K562 (cell line): ENCODE results near the gene TPSAB1. TPM values are rescaled to one million over a fixed set of nuclear protein-coding genes. Genes with fewer than 3 reads are reported as not detected.

Experiments
- ATAC-seq: fragments of 200-7000 bp; cut with Tn5 transposase; 3 replicates; pipeline ENCODE4 v1.9.1; 2020; ENCODE audit warnings: moderate library complexity
- BruUV-seq: library from RNA; stranded (reverse); fragments of 400-500 nt; replicated peaks from 2 replicates; lab custom pipeline; 2021; lab: Mats Ljungman, UMichigan
- CTCF ChIA-PET: fragments of 300-600 bp; formaldehyde crosslinking; extraction: SDS; loops from one replicate; lab custom pipeline; 2021; ENCODE audit warnings: low intra/inter-chr PET ratio; lab: Yijun Ruan, JAX
- POLR2A ChIA-PET: fragments of 300-600, 350-650 bp; sonication (Branson Sonifier 250); formaldehyde crosslinking; extraction: SDS; loops from one replicate; lab custom pipeline; 2021; ENCODE audit warnings: antibody characterized with exemption, inconsistent platforms; lab: Yijun Ruan, JAX
- DNase-seq, 4 experiments: peaks; one replicate each; pipeline versions ENCODE4 v3.0.0 to v3.0.0-alpha.2; 2011 to 2018; ENCODE audit warnings: low spot score in 3 of 4, mixed read lengths in 3 of 4; ENCODE audit errors: extremely low read depth in 1 of 4
- FAIRE-seq: peaks from 2 replicates; lab custom pipeline; 2011; peaks lifted over from hg19 to GRCh38; lab: Jason Lieb, UNC
- H2AFZ ChIP-seq: 2 replicates; pipeline ENCODE4 v1.6.0; 2011; ENCODE audit warnings: low read depth, low read length, control low read depth, inconsistent platforms
- H3K27ac ChIP-seq: fragments of 200-600 bp; 3 replicates; pipeline ENCODE4 v1.8.0; 2011; ENCODE audit warnings: low read depth, mild to moderate bottlenecking, control low read depth, inconsistent platforms, low read length, moderate library complexity, mixed read lengths; ENCODE audit errors: extremely low read depth
- H3K27me3 ChIP-seq, 2 experiments: fragments of 300-600 bp in 1 of 2; 2 replicates in 1 of 2; 3 replicates in 1 of 2; pipeline versions ENCODE4 v1.6.0 to v1.8.0; 2011; ENCODE audit warnings: inconsistent platforms in 2 of 2, low read length in 2 of 2, mild to moderate bottlenecking in 1 of 2, mixed read lengths in 1 of 2, moderate library complexity in 1 of 2; ENCODE audit not compliant: control insufficient read depth in 2 of 2, insufficient read depth in 2 of 2
- H3K36me3 ChIP-seq: fragments of 300-600 bp; 3 replicates; pipeline ENCODE4 v1.8.0; 2011; ENCODE audit warnings: mild to moderate bottlenecking, low read length, inconsistent platforms; ENCODE audit not compliant: control insufficient read depth, insufficient read depth
- H3K4me1 ChIP-seq, 2 experiments: fragments of 200-600 bp in 1 of 2; replicated peaks in 1 of 2; 2 replicates in 1 of 2; 3 replicates in 1 of 2; pipeline versions ENCODE4 v1.5.1 to v1.8.0; 2011; ENCODE audit warnings: inconsistent platforms in 2 of 2, low read length in 2 of 2, mild to moderate bottlenecking in 1 of 2, mixed read lengths in 1 of 2, moderate library complexity in 1 of 2; ENCODE audit not compliant: control insufficient read depth in 2 of 2, insufficient read depth in 2 of 2
- H3K4me2 ChIP-seq: 2 replicates; pipeline ENCODE4 v1.6.1; 2011; ENCODE audit warnings: low read length, control low read depth, inconsistent platforms, mixed read lengths; ENCODE audit not compliant: insufficient read depth
- H3K4me3 ChIP-seq: fragments of 200-600 bp; sonication (generic), shearing (Covaris generic); 2 replicates; pipeline ENCODE4 v1.5.1; 2016; ENCODE audit warnings: control low read depth, inconsistent platforms
- H3K79me2 ChIP-seq: fragments of 200-600 bp; 3 replicates; pipeline ENCODE4 v1.8.0; 2011; ENCODE audit warnings: low read length, inconsistent platforms; ENCODE audit not compliant: control insufficient read depth, insufficient read depth
- H3K9ac ChIP-seq, 2 experiments: 2 replicates each; pipeline versions ENCODE4 v1.6.0 to v1.6.1; 2011; ENCODE audit warnings: low read depth in 2 of 2, low read length in 2 of 2, control low read depth in 1 of 2, inconsistent platforms in 1 of 2, mild to moderate bottlenecking in 1 of 2, mixed read lengths in 1 of 2; ENCODE audit not compliant: insufficient read depth in 1 of 2
- H3K9me1 ChIP-seq: one replicate; pipeline ENCODE4 v1.6.0; 2011; ENCODE audit warnings: inconsistent platforms, mild to moderate bottlenecking, low read length, moderate library complexity; ENCODE audit not compliant: control insufficient read depth, insufficient read depth
- H3K9me3 ChIP-seq: replicated peaks from 2 replicates; pipeline ENCODE4 v1.5.1; 2011; ENCODE audit warnings: low read depth, low read length, inconsistent platforms; ENCODE audit not compliant: control insufficient read depth, insufficient read depth
- H4K20me1 ChIP-seq: replicated peaks from 2 replicates; pipeline ENCODE4 v1.6.1; 2011; ENCODE audit warnings: low read length, inconsistent platforms, mixed read lengths; ENCODE audit not compliant: control insufficient read depth, insufficient read depth
- CC2D1A ChIP-seq: fragments of 450-650 bp; IDR thresholded peaks from 2 replicates; pipeline ENCODE4 v1.6.1; 2017; ENCODE audit warnings: mild to moderate bottlenecking
- CTCF ChIP-seq, 3 experiments: IDR thresholded peaks in 2 of 3; conservative IDR thresholded peaks in 1 of 3; 2 replicates each; pipeline ENCODE4 v1.5.1; 2011 to 2012; ENCODE audit warnings: low read length in 3 of 3, mild to moderate bottlenecking in 3 of 3, control low read depth in 2 of 3, improper control_type of control experiment in 1 of 3, inconsistent platforms in 1 of 3, low read depth in 1 of 3, mixed read lengths in 1 of 3, moderate library complexity in 1 of 3; ENCODE audit not compliant: insufficient read depth in 2 of 3
- E2F6 ChIP-seq, 2 experiments: IDR thresholded peaks; 2 replicates each; pipeline ENCODE4 v1.6.1; 2011; ENCODE audit warnings: borderline replicate concordance in 1 of 2, control low read depth in 1 of 2, low read depth in 1 of 2, low read length in 1 of 2, mild to moderate bottlenecking in 1 of 2, mixed read lengths in 1 of 2, moderate library complexity in 1 of 2; ENCODE audit not compliant: insufficient read depth in 1 of 2, insufficient read length in 1 of 2, poor library complexity in 1 of 2, severe bottlenecking in 1 of 2; ENCODE audit errors: extremely low read depth in 1 of 2
- GATAD2B ChIP-seq: fragments of 450-650 bp; IDR thresholded peaks from 2 replicates; pipeline ENCODE4 v1.6.1; 2017; ENCODE audit warnings: mild to moderate bottlenecking, borderline replicate concordance
- KLF13 ChIP-seq: fragments of 450-650 bp; IDR thresholded peaks from 2 replicates; pipeline ENCODE4 v1.6.1; 2016; ENCODE audit warnings: missing genetic modification characterization, low read depth, mild to moderate bottlenecking, missing compliant biosample characterization, moderate library complexity, borderline replicate concordance
- KLF16 ChIP-seq: IDR thresholded peaks from 2 replicates; pipeline ENCODE4 v1.6.1; 2016; ENCODE audit warnings: antibody characterized with exemption
- MAFF ChIP-seq: IDR thresholded peaks from 2 replicates; pipeline ENCODE4 v1.6.1; 2012; ENCODE audit warnings: low read length, improper control_type of control experiment
- MECOM ChIP-seq: fragments of 250-450 bp; sonication (Bioruptor Pico); IDR thresholded peaks from 2 replicates; pipeline ENCODE4 v1.8.0; 2022; ENCODE audit warnings: inconsistent platforms
- SNIP1 ChIP-seq: fragments of 450-650 bp; IDR thresholded peaks from 2 replicates; pipeline ENCODE4 v1.7.1; 2017; ENCODE audit warnings: low read depth, mild to moderate bottlenecking
- ZNF197 ChIP-seq: fragments of 200-800 bp; sonication (Bioruptor generic); IDR thresholded peaks from 2 replicates; pipeline ENCODE4 v1.6.1; 2016; ENCODE audit warnings: low read depth, missing genetic modification characterization, missing compliant biosample characterization
- ZNF384 ChIP-seq: IDR thresholded peaks from 2 replicates; pipeline ENCODE4 v1.6.1; 2012; ENCODE audit warnings: low read depth, low read length, improper control_type of control experiment
- ZNF431 ChIP-seq: sonication (generic); formaldehyde crosslinking; IDR thresholded peaks from 2 replicates; pipeline ENCODE4 v1.8.0; 2022; ENCODE audit warnings: mild to moderate bottlenecking, missing genetic modification reagents
- ZNF449 ChIP-seq: fragments of 250-450 bp; sonication (Bioruptor Pico); IDR thresholded peaks from 2 replicates; pipeline ENCODE4 v1.8.0; 2022; ENCODE audit warnings: moderate library complexity, mild to moderate bottlenecking, inconsistent platforms
- ZNF511 ChIP-seq: sonication (generic); formaldehyde crosslinking; IDR thresholded peaks from 2 replicates; pipeline ENCODE4 v1.8.0; 2022; ENCODE audit warnings: mild to moderate bottlenecking, missing genetic modification reagents
- WGBS: fragments of 100-300 bp; shearing (Covaris generic); methylation state at CpG from one replicate; pipeline ENCODE4 v1.1.6; 2016; ENCODE audit warnings: low coverage, mixed read lengths; ENCODE audit not compliant: insufficient coverage; ENCODE audit errors: missing lambda C conversion rate; 5-methylcytosine and 5-hydroxymethylcytosine counted together
- in situ Hi-C: fragments of 300-500 bp; cut with MboI; formaldehyde crosslinking; loops from 4 replicates; pipeline ENCODE4 v1.15.0; 2018; ENCODE audit warnings: inconsistent platforms, mixed read lengths
- intact Hi-C: fragments of 100-400 bp; cut with micrococcal nuclease; formaldehyde crosslinking; loops from 2 replicates; pipeline ENCODE4 v1.14.2; 2022
- polyA plus RNA-seq, 8 experiments: library from polyadenylated mRNA; depleted of rRNA in 4 of 8; stranded (reverse) in 5 of 8; unstranded in 3 of 8; fragments of >200 nt; fragmentation: Nextera tagmentation in 2 of 8; fragmentation: Illumina TruSeq in 1 of 8; extraction: Ambion mirVana in 2 of 8; extraction: Trizol in 1 of 8; gene quantifications; 2 replicates each; pipeline versions ENCODE4 v1.2.1 to v1.2.3, GENCODE V29; 2011 to 2014; ENCODE audit warnings: inconsistent platforms in 1 of 8, missing spikeins in 1 of 8
- total RNA-seq, 7 experiments: library from RNA; depleted of rRNA in 6 of 7; stranded (reverse); fragments of >200 nt in 6 of 7; fragmentation: Illumina TruSeq in 2 of 7; extraction: Trizol in 2 of 7; gene quantifications; 2 replicates each; pipeline versions ENCODE4 v1.2.1 to v1.2.3, GENCODE V29; 2011 to 2021; ENCODE audit warnings: low replicate concordance in 1 of 7
- TF ChIP-seq, protein P1 (sequence below): sonication (generic); formaldehyde crosslinking; IDR thresholded peaks from 2 replicates; pipeline ENCODE4 v1.8.0; 2022; ENCODE audit warnings: missing genetic modification reagents, mild to moderate bottlenecking, moderate library complexity, borderline replicate concordance

TPSAB1 gene
- total and polyA plus RNA-seq, 9 of the 15 experiments (the other 6 are each of a cell fraction or from before 2014, with no cell fraction given): not detected

DNA sequence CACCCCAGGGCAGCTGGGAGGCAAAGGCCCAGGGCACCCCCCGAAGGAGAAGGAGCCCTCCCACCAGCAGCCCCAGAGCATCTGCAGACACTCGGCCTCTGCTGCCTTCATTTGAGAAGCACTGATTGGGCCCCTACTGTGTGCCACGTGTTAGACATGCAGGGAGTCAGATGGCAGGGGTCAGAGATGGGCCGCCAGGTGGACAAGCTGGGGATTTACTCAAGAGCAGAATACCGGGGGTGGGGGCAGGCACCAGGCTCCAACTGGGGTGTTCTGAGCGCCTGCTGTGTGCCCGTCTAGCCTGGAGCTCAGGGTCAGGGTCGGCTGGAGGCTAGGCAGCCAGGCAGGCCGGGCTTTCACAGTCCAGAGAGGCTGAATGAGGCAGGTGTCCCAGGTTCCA lies 34.2 kb upstream of the TPSAB1 start (continued):
- 0 out of 6 replicates have a peak, but pooled peaks of 1 of the 3 experiments have one; percentile 18 for TF ChIP-seq CTCF (IDR thresholded peaks at IDR 0.05 in 2 of 3, conservative IDR thresholded peaks at IDR 0.05 in 1 of 3; ENCODE audit: insufficient read depth in 2 of 3, low read depth in 1 of 3, low read length in 3 of 3)
- peak in 1 of 2 experiments; percentile 31 for TF ChIP-seq E2F6 (IDR thresholded peaks at IDR 0.05; ENCODE audit: borderline replicate concordance in 1 of 2, extremely low read depth in 1 of 2, insufficient read depth in 1 of 2, insufficient read length in 1 of 2, low read depth in 1 of 2, low read length in 1 of 2, poor library complexity in 1 of 2, severe bottlenecking in 1 of 2)
- no peak for TF ChIP-seq ZNF384
- TF ChIP-seq, protein P1, sequence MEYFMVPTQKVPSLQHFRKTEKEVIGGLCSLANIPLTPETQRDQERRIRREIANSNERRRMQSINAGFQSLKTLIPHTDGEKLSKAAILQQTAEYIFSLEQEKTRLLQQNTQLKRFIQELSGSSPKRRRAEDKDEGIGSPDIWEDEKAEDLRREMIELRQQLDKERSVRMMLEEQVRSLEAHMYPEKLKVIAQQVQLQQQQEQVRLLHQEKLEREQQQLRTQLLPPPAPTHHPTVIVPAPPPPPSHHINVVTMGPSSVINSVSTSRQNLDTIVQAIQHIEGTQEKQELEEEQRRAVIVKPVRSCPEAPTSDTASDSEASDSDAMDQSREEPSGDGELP (CRISPR knock-in tag): 0 out of 2 replicates have a peak, but pooled peaks have one; percentile 17

GRCh38 chr16:1206786-1207185 lies 33.7 kb upstream of the TPSAB1 start:
- FAIRE-seq (no peak), DNase-seq (no peak), ATAC-seq (no peak)
- intact Hi-C loops (no loop called here), in situ Hi-C loops (no loop called here)
- no peak overlapping the region for H3K27ac ChIP-seq
- ChIA-PET CTCF (no interaction called here), POLR2A (no interaction called here)
- no peak overlapping the region for H3K4me3 ChIP-seq
- WGBS: 0% methylated on average over 12 of the region's 16 CpGs
- H2AFZ ChIP-seq: no peak overlapping the region
- BruUV-seq: no TSS peak
- H3K36me3 ChIP-seq: no peaks in the 10 kb centered on the region
- no peaks in the 10 kb centered on the region for H4K20me1 ChIP-seq
- no peaks in the 10 kb centered on the region for H3K79me2 ChIP-seq
- H3K27me3 ChIP-seq: peaks cover 32 to 89% of the 10 kb centered on the region in 2 experiments; a peak in 4 of 5 replicates
- H3K9me3 ChIP-seq: no peaks in the 10 kb centered on the region
- no peak overlapping the region for H3K9ac ChIP-seq
- H3K9me1 ChIP-seq: no peaks in the 10 kb centered on the region
- H3K4me1 ChIP-seq: peaks cover 0 to 51% of the 10 kb centered on the region in 2 experiments; a peak in 2 of 5 replicates
- no peak overlapping the region for H3K4me2 ChIP-seq
- TF ChIP-seq SNIP1 (no peak), MAFF (no peak), GATAD2B (no peak), KLF13 (no peak), MECOM (CRISPR knock-in tag) (no peak), CC2D1A (no peak), KLF16 (no peak), ZNF197 (CRISPR knock-in tag) (no peak), ZNF431 (CRISPR knock-in tag) (no peak), ZNF449 (CRISPR knock-in tag) (no peak), ZNF511 (CRISPR knock-in tag) (no peak)
